Renal pelvis (tissue), 4 donors: ENCODE results near the gene STK33. TPM values are rescaled to one million over a fixed set of nuclear protein-coding genes. Genes with fewer than 3 reads are reported as not detected.

Source experiments
- DNase-seq: peaks from one replicate; pipeline ENCODE4 v3.0.0-alpha.2; 2013
- polyA plus RNA-seq, 3 donors: library from polyadenylated mRNA; unstranded; fragments of 120-200 nt; gene quantifications; one replicate each; pipeline ENCODE4 v1.2.1, GENCODE V29; 2013; ENCODE audit not compliant: insufficient read length in 3 of 3

STK33 gene
- polyA plus RNA-seq, 3 donors: 25.8 to 37.0 (median 30.6) TPM

DNA sequence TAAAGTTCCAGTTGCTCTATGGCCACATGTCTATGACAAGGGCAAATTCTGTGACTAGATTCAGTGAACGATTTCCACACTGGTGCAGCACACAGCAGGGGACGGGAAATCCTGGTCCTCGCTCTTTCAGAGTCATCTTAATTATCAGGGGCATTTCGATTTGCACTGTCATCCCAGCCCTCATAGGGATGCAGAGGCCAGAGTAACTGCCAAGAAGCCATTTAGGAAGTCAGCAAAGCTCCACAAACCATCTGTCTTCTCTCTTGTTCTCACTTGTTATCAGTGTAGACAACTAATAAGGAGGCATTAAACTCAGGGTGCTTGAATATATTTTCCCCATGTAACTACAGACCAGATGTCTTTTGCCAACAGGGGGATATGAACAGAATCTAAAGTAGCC lies 151.7 kb downstream of the STK33 start:
- DNase-seq: no peak

DNA sequence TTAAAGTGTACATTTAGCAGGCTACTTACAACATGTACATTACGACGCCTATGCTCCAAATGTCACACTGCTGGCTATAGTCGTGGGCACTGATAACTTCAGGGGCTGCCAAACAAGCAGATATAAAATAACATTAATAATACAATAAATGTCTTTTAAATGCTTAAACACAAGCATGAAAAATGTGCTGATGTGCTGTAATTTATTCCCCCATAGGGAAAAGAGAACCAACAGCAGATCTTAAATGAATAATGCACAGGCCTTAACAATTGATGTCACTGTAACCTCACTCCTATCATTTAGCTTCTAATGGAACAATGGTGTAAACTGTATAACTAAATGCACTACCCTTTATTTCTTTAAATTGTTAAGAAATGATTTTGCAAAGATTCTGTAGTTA lies 153.4 kb downstream of the STK33 start:
- no peak for DNase-seq

GRCh38 chr11:8429483-8429882 lies 164.5 kb downstream of the STK33 start:
- no peak for DNase-seq

DNA sequence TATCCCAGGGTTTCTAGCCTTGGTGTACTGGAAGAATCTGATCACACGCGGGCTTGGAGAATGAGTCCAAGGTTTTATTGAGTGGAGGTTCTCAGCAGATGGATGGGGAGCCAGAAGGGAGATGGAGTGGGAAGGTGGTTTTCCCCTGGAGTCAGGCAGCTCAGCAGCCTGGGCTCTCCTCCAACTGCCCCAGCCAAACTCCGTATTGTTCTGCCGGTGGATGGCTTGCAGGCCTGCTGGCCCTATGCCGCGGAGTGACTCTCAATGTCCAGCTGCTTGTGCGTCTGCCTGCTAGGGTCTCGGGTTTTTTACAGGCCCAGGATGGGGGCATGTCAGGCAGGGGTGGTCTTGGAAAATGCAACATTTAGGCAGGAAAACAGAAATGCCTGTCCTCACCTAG lies 168.0 kb downstream of the STK33 start:
- no peak for DNase-seq

- DNase-seq: no peak
Observed at GRCh38 chr11:8415195-8415594, 178.8 kb downstream of the STK33 start.

- no peak for DNase-seq
Observed at GRCh38 chr11:8408151-8408941, 185.7 kb downstream of the STK33 start.

DNA sequence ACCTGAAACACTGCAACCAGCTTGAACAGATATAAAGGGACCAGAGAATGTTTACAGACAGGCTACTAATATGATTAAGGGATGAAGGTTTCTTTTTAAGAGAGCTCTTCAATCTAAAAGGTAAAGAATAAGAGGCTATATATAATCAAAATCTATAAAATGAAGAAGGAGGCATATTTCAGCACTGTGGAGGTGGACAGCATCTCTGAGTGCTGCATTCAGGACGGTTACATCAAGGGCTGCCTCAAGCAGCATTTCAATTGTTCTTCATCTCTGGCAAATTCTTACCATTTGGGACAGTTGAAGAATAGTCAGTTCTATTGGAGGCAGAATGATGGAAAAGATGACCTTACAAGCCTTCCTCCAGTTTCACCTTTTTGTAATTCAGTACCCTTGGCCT lies 190.7 kb downstream of the STK33 start:
- peak; percentile 9 for DNase-seq

GRCh38 chr11:8392886-8393285 lies 201.1 kb downstream of the STK33 start:
- DNase-seq: no peak

DNA sequence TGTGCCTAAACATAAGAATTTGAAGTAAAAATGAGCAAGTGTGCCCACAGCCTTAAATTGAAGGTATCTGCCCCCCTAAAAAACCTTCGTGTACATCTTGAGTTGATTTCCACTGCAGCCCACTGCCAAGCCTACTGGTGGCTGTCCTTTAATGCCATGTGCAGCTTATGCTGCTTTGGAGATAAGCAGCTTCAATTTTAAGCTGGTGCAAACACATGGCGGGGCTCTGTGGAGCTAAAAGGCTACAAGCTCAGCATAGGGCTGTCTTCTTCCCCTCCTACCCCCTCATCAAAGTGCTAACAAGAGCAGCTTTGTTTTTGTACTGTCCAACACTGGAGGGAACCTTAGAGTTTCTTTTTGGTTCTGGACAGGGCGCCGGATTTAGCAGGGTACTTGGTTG lies 201.9 kb downstream of the STK33 start:
- no peak for DNase-seq

DNA sequence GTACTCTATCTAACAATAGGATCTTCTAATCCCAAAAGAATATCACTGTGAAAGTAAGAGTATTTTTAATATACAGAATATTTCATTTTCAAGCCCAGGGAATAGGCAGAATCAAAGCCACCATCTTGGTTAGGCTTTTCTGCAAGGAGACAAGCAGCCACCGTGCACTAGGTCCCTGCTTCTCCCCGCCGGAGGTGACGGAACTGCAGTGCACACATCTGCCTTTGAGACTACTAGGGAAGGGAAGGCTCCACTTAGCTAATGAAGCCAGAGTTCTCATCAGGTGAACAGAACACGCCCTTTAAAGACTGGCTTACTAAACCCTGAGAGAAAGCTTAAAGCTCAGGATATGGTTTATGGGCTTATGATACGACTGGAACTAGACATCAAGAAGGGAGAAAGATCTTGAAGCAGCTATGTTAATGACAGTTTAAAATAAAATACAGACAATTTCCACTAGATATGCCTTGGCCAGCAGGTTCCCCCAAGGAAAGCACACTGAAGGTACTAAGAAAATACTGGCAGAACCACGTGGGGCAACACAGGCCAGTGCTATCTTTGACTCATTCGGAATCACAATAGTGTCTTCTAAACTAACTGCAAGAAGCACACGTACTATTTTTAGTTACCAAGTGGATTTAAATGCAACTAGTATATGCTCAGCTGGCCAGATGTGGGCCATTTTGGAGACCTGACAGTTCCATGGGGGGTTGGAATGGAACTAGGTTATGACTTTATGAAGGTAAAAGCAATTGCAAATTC lies 203.0 kb downstream of the STK33 start:
- no peak for DNase-seq

GRCh38 chr11:8389029-8389996 lies 204.7 kb downstream of the STK33 start:
- peak; percentile 33 for DNase-seq

DNA sequence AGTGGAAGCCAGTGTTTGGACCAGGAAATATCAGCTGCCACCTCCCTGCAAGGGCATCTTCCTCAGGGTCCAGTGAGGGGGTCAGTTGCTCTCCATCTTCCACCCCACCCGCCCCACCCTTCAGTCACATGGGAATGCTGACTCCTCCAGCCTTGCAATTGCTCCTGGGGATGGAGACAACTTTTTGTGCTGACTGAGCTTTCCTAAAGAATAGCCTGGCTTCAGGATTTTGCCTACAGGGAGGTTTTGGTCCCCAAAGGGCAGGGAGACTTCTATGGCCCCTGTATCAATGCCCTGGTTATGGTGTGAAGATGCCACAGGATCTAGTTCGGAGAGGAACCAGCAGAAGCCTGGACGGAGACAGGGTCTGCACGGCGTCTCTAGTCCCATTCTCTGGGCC lies 206.3 kb downstream of the STK33 start:
- DNase-seq: no peak

- DNase-seq: no peak
Observed at GRCh38 chr11:8387141-8387540, 206.9 kb downstream of the STK33 start.

DNA sequence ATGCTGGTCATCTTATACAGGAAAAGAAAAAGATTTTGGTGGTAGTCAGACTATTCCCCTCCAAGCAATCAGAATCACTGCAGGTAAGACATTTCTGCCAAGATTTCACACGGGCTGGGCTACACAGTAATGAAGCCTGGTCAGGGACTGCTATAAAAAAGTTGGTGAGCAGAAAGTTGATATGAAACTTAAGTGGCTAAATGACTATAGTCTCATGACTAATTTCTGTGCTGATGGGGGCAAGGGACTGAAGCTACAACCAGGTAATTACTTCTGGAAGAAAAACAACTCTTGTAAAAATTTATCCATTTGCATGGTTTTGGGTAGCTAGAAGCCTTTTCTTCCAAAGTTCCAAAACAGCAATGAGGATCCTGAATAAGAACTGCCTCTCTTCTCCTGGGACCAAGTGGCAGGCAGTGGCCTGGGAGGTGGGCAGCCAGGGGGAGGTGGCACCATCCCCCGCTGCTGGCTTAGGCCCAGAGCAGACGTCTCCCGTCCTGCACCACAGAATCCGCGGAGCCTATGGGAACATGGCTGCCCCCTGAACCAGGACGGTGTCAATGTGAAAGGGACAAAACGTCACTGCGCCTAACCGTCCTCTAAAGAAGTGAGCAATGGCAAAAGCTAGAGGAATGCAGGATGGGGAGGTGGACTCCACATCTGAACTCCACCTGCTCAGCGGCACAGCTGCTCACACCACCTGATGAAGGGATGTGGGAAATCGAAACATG lies 207.7 kb downstream of the STK33 start:
- no peak for DNase-seq

GRCh38 chr11:8384199-8384821 lies 209.7 kb downstream of the STK33 start:
- DNase-seq: peak; percentile 62

GRCh38 chr11:8383627-8384026 lies 210.4 kb downstream of the STK33 start:
- no peak for DNase-seq

DNA sequence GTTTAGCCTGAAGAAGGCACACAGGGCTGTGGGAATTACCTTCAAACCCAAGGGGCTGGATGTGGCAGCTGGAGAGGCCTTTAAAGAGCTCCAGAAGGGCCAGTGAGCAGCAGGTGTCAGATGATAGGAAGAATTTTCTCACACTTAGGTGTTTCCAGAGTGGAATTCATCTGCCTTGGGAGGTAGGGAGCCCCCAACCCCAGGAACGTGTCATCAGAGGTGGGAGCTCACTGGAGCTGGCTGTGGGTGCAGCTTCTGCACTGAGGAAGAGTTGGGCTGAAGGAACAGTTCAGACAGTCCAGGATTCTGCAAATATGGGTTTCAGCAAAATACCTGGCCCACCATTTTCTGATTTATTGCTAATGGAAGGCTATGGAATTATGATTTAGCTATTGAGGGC lies 210.8 kb downstream of the STK33 start:
- no peak for DNase-seq

DNA sequence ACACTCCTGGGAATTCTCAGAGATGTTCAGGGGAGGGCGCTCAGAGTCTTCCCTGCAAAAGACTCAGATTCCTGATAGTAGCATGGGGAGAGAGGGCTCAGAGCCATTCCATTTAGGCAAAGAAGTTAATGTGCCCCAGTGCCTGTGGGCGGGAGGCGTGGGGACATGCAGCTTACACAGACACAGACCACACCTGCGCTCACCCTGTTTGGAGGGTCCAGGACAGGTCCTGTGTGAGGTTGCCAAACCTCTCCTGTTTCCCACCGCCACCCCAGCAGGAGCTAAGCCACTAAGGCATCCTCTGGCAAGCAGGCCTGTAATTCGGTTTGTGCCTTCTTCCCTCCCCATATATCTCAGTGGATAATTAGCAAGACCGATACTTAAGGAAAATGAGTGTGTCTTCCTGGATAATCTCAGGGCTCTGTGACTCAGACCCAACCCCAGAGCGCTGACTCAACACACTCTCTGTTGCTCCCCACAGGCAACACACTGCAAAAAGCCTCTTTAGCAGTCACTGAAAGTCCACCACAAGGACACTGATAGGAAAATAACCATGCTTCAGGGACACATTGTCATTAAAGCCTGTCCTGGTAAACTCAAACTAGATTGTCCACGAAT lies 211.5 kb downstream of the STK33 start:
- DNase-seq: no peak

DNA sequence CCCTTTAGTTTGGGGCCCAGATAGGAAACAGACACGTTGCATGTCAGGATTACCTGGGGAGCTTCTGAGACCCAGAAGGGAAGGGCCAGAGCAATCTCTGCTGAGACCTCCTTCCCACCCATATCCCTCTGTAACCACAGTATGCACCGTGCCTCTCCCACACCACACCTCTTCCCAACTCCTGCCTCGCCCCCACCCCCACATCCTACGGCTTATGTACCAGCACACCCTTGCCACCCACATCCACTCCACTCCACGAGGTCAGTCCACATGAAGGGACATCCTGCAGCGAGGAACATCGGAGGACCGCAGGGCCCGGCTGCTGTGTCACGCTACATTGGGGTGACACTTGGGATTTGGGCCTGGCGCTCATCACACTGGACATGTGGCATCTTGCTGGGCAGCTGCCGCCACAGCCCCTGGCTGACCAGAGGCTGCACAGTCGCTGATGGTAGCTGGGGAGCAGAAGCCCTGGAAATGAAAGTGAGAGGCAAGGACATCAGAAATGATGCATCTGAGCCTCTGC lies 212.1 kb downstream of the STK33 start:
- DNase-seq: no peak

DNA sequence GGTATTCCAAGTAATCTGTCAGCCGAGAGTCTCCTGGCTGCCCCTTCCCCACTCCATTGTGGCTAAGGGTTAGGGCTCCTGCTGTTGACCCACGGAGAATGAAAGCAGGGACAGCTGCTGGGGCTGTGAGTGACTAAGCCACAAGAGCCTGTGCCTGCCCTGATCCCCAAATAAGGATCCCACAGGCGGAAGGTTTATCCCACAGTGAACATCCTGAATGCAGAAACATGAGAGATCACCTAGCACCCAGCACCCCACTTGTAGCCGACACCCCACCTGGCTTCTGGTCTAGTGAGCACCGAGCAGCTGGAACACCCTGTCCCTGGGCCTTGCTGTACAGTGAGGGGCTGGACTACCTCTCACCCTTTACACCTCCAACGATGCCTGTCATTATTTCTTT lies 212.7 kb downstream of the STK33 start:
- DNase-seq: no peak
